AG09309 (cell line): ENCODE measurements around the gene TMEM245.
A peak's percentile ranks its signal among the peaks of the same experiment; 100 is the strongest.

Experiments
- DNase-seq: peaks from one replicate; pipeline ENCODE4 v3.0.0-alpha.2; 2010; ENCODE audit warnings: low read depth
- H3K4me3 ChIP-seq: 2 replicates; pipeline ENCODE4 v1.5.1; 2011; ENCODE audit warnings: mild to moderate bottlenecking, low read depth, low read length, moderate library complexity; ENCODE audit not compliant: control insufficient read depth
- TF ChIP-seq, protein P1 (sequence below): IDR thresholded peaks from 2 replicates; pipeline ENCODE4 v1.5.1; 2011; ENCODE audit warnings: mild to moderate bottlenecking, low read depth, low read length, inconsistent platforms; ENCODE audit not compliant: insufficient read depth, control insufficient read depth; ENCODE audit errors: missing control alignments

The TMEM245 gene

DNA sequence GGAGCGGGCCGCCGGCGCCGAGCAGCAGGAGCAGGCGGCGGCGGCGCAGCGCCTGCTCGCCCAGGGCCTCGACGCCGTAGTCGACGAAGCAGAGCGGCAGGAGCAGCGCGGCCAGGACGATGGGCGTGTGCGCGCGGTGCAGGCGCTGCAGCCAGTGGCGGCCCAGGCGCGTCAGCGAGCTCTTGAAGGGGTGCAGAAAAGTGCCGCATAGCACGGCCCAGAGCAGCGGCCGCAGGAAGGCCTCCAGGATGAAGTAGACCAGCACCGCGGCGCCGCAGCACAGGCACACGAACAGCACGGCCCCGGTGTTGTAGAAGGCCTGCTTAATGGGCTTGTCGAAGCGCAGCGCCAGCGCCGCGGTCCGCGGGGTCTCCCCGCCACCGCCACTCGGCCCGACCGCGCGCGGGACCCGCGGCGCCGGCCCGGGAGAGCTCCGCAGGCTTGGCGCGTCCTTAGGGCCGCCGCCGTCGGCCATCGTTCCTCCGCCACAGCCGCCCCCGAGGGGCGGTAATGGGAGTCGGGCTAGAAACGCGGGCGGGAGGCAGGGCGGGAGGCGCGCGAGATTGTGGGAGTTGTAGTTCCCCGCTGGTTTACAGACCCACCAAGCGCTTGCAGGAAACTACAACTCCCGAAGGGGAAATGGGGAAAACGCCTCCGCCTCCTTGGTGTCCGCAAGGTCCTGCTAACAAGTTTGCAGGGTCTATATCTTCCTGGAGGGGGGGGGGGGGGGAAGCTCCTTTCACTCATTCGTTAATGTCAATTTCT lies at the start of gene TMEM245:
Gene TMEM245 (minus strand): TSS at position 509 of the 765 bp plus-strand sequence. CDS start 34 bp downstream, at position 475.
- DNase-seq = peak; percentile 99
- H3K4me3 ChIP-seq = peak within 1 kb of the TSS; percentile 91
- TF ChIP-seq, protein P1, sequence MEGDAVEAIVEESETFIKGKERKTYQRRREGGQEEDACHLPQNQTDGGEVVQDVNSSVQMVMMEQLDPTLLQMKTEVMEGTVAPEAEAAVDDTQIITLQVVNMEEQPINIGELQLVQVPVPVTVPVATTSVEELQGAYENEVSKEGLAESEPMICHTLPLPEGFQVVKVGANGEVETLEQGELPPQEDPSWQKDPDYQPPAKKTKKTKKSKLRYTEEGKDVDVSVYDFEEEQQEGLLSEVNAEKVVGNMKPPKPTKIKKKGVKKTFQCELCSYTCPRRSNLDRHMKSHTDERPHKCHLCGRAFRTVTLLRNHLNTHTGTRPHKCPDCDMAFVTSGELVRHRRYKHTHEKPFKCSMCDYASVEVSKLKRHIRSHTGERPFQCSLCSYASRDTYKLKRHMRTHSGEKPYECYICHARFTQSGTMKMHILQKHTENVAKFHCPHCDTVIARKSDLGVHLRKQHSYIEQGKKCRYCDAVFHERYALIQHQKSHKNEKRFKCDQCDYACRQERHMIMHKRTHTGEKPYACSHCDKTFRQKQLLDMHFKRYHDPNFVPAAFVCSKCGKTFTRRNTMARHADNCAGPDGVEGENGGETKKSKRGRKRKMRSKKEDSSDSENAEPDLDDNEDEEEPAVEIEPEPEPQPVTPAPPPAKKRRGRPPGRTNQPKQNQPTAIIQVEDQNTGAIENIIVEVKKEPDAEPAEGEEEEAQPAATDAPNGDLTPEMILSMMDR = no peak

DNA sequence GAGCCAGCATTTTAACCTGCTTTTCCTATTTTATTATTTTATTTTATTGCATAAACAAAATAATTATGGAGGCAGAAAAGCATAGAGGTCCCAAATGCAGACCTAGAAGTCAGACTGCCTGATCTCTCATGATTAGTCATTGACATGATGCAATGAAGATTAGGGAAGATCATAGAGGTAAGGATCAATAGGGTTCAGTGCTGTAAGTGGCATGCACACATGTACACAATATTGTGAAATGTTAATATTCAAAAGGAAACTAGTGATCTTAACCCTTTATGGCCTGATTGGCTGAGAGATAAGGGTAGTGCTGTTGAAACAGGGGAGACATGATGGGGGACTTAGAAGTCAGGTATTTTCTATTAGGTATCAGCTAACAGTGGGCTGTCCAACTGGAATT lies 48.4 kb upstream of the TMEM245 start:
- no peak overlapping the region for H3K4me3 ChIP-seq
- TF ChIP-seq, protein P1 = no peak
- DNase-seq = no peak

DNA sequence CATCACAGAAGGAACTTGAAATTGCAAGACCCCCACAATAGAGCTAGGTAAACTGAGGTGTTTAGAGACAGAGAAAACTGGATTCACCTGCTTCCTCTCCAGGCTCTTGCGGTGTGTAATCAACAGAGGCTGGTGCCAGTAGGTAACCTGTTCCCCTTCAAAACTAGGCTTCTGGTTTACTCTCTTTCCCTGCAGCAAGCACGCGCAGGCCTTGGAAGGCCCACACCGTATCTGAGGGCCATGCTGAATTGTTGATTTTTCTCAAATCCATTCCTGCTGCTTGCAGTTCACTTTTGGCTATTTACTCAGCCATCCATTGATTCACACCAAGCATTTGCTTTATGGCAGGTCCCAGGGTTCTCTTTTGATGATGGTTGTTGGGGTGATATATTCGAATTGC lies 48.0 kb upstream of the TMEM245 start:
- no peak for DNase-seq
- TF ChIP-seq, protein P1 = no peak
- H3K4me3 ChIP-seq = no peak overlapping the region

DNA sequence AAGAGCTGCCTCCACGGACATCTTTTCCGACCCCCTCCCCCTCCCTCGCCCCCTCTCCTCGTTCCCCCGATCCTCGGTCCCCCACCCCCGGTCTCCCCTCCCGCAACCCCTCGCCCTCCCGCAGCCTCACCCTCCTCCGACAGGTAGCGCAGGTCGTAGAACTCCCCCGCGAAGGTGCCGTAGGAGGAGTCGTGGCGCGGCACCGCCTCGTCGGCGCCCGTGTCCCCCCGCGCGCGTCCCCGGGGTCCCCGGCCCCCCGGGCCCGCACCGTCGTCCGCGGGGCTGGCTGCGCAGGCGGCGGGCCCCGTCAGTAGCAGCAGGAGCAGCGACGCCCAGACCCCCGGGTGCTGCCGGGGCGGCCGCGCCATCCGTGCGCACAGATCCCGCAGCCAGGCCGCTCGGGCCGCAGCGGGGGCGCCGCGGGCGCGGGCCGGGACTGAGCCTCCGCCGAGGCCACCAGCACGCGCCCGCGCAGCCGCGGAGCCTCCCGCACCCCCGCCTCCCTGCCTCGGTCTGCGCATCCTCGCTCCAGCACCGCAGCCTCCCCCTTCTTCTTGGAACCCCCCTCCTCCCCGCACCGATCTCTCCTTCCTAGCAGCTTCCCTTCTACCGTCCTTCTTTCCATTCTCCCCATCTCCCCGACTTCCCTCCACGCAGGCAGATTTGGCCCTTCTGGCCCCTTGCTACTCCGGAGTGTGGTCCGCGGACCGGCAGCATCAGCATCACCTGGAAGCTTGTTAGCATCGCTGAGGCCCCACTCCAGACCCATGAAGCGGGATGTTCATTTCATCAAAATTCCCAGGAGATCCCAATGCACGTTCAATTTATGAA lies 47.2 kb upstream of the TMEM245 start, which contains the start of gene FRRS1L:
Gene FRRS1L (minus strand): TSS at position 479 of the 831 bp plus-strand sequence. CDS start 111 bp downstream, at position 368.
- H3K4me3 ChIP-seq = peak within 1 kb of the TSS; percentile 21
- TF ChIP-seq, protein P1 = no peak
- DNase-seq = no peak

DNA sequence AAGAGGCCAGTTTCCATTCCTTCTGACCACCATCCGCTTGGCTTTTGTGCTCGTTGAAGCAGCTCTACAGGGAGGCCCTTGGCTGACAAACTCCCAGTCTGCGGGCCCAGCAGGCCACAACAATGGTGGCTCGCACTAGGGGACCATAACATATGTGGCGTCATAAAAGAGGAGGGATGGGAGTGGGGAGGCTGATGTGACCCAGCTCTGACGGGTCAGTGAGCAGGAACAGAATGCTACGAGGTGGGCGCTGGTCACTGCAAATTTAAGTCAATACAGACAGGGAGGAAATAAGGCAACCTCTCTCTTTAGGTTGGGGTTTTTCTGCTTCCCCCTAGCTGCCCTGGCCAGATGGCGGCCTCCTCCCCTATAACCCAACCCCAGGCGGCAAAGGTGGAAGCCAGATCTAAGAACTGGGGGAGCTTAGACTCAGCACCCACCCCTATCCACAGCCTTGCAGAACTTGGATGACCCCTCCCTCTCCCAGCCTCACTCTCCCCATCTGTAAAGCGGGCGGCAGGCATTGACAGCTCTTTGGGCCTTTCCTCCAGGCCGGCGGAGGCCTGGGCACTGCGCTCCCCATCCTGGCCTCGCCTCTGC lies 46.5 kb upstream of the TMEM245 start:
- TF ChIP-seq, protein P1 = no peak
- H3K4me3 ChIP-seq = no peak overlapping the region; the same call in 1 of the 2 replicates
- DNase-seq = no peak

DNA sequence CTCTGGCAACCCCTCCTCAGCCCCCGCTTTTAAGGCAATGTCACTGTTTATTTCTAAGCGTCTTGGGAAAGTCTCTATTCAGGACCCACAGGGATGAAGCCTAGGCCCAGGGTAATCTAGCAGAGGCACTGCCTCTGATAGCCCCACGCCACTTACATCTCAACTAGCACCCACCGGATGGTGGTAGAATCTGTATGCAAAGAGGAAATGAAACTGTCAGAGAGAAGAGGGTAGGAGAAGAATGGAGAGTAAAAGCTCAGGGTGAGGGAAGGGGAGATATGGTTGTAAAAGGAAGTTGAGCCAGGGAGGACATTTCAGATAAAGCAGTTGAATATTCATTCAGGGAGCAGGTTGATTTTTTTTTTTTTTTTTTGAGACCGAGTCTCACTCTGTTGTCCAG lies 44.3 kb upstream of the TMEM245 start:
- TF ChIP-seq, protein P1 = no peak
- H3K4me3 ChIP-seq = no peak overlapping the region
- no peak for DNase-seq
